H1 (cell line): ENCODE measurements around the gene ALOX5AP. TPM values are rescaled to one million over a fixed set of nuclear protein-coding genes. Genes with fewer than 3 reads are reported as not detected.

Source experiments
- CTCF ChIA-PET: fragments of 300-600 bp; sonication (Branson Sonifier 250); formaldehyde crosslinking; loops from one replicate; lab custom pipeline; 2021; ENCODE audit not compliant: partially characterized antibody; lab: Charles Lee
- POLR2A ChIA-PET: fragments of 300-600 bp; sonication (Branson Sonifier 250); formaldehyde crosslinking; loops from one replicate; lab custom pipeline; 2021; ENCODE audit warnings: inconsistent platforms; ENCODE audit not compliant: partially characterized antibody; lab: Charles Lee
- DNase-seq, 2 experiments: peaks; one replicate each; pipeline versions ENCODE4 v3.0.0 to v3.0.0-alpha.2; 2010 to 2022; ENCODE audit warnings: low spot score in 2 of 2, low read depth in 1 of 2, mixed read lengths in 1 of 2
- FAIRE-seq: peaks from 2 replicates; lab custom pipeline; 2011; peaks lifted over from hg19 to GRCh38; lab: Jason Lieb, UNC
- H2AFZ ChIP-seq: 2 replicates; pipeline ENCODE4 v1.8.1; 2012; ENCODE audit warnings: low read length, inconsistent platforms
- H2AK5ac ChIP-seq: 2 replicates; pipeline ENCODE4 v1.6.1; 2013; ENCODE audit warnings: low read depth, low read length
- H2BK120ac ChIP-seq: replicated peaks from 2 replicates; pipeline ENCODE3; 2013; ENCODE audit warnings: low read depth, low read length, inconsistent platforms
- H2BK12ac ChIP-seq: 2 replicates; pipeline ENCODE4 v1.6.1; 2013; ENCODE audit warnings: low read depth, low read length
- H2BK15ac ChIP-seq: 2 replicates; pipeline ENCODE4 v1.6.1; 2013; ENCODE audit warnings: low read length
- H2BK20ac ChIP-seq: 2 replicates; pipeline ENCODE4 v1.6.1; 2013; ENCODE audit warnings: low read length
- H2BK5ac ChIP-seq: 2 replicates; pipeline ENCODE4 v1.6.1; 2013; ENCODE audit warnings: low read depth, low read length
- H3K14ac ChIP-seq: 2 replicates; pipeline ENCODE4 v1.6.1; 2013; ENCODE audit warnings: inconsistent platforms; ENCODE audit not compliant: insufficient read length
- H3K18ac ChIP-seq: 2 replicates; pipeline ENCODE4 v1.6.1; 2013; ENCODE audit warnings: low read length; ENCODE audit errors: extremely low read depth
- H3K23ac ChIP-seq: 2 replicates; pipeline ENCODE4 v1.6.1; 2013; ENCODE audit warnings: inconsistent platforms; ENCODE audit not compliant: insufficient read length
- H3K23me2 ChIP-seq: 2 replicates; pipeline ENCODE4 v1.6.1; 2013; ENCODE audit warnings: low read depth, low read length
- H3K27ac ChIP-seq: 2 replicates; pipeline ENCODE4 v1.6.1; 2011; ENCODE audit warnings: low read depth, low read length, inconsistent platforms
- H3K27me3 ChIP-seq, 4 experiments: replicated peaks in 1 of 4; 1 replicate in 1 of 4; 2 replicates in 3 of 4; pipeline versions ENCODE4 v1.6.1 to v1.8.1; 2011 to 2013; ENCODE audit warnings: low read length in 3 of 4, mild to moderate bottlenecking in 3 of 4, inconsistent platforms in 2 of 4, mixed read lengths in 2 of 4, moderate library complexity in 1 of 4; ENCODE audit not compliant: control insufficient read depth in 3 of 4, insufficient read depth in 3 of 4; ENCODE audit errors: extremely low read depth in 1 of 4
- H3K36me3 ChIP-seq, 4 experiments: 2 replicates each; pipeline versions ENCODE4 v1.6.1 to v1.8.1; 2011 to 2013; ENCODE audit warnings: mild to moderate bottlenecking in 4 of 4, low read length in 3 of 4, moderate library complexity in 2 of 4, control low read depth in 1 of 4, inconsistent platforms in 1 of 4; ENCODE audit not compliant: insufficient read depth in 4 of 4, control insufficient read depth in 2 of 4
- H3K4ac ChIP-seq: replicated peaks from 2 replicates; pipeline ENCODE3; 2013; ENCODE audit warnings: low read length, low read depth, mixed read lengths, inconsistent platforms; ENCODE audit not compliant: insufficient read length
- H3K4me1 ChIP-seq, 4 experiments: replicated peaks in 1 of 4; 1 replicate in 1 of 4; 2 replicates in 3 of 4; pipeline versions ENCODE4 v1.6.1 to v1.8.1; 2011 to 2013; ENCODE audit warnings: low read length in 3 of 4, inconsistent platforms in 2 of 4, mixed read lengths in 1 of 4; ENCODE audit not compliant: insufficient read depth in 4 of 4, control insufficient read depth in 3 of 4
- H3K4me2 ChIP-seq, 2 experiments: 2 replicates each; pipeline versions ENCODE4 v1.6.1 to v1.8.1; 2011 to 2013; ENCODE audit warnings: low read depth in 2 of 2, low read length in 2 of 2, control low read depth in 1 of 2, inconsistent platforms in 1 of 2, mild to moderate bottlenecking in 1 of 2; ENCODE audit not compliant: insufficient read depth in 1 of 2
- H3K4me3 ChIP-seq, 4 experiments: fragments of 200-600, 300-600 bp in 1 of 4; sonication (generic), shearing (Covaris generic), sonication (Bioruptor Twin) in 1 of 4; 2 replicates each; pipeline versions ENCODE4 v1.5.1 to v1.8.1; 2011 to 2016; ENCODE audit warnings: low read length in 4 of 4, low read depth in 3 of 4, control low read depth in 2 of 4, inconsistent platforms in 2 of 4, mild to moderate bottlenecking in 2 of 4, mixed read lengths in 1 of 4, moderate library complexity in 1 of 4; ENCODE audit not compliant: insufficient read depth in 2 of 4; ENCODE audit errors: extremely low read depth in 1 of 4
- H3K56ac ChIP-seq: replicated peaks from 2 replicates; pipeline ENCODE3; 2013; ENCODE audit warnings: low read depth, mild to moderate bottlenecking, mixed read lengths, low read length, inconsistent platforms; ENCODE audit not compliant: insufficient read length
- H3K79me1 ChIP-seq: 2 replicates; pipeline ENCODE4 v1.6.1; 2013; ENCODE audit warnings: low read depth, low read length, control low read depth
- H3K79me2 ChIP-seq, 2 experiments: 2 replicates each; pipeline versions ENCODE4 v1.6.1 to v1.8.1; 2012 to 2013; ENCODE audit warnings: low read length in 2 of 2, mild to moderate bottlenecking in 2 of 2, inconsistent platforms in 1 of 2; ENCODE audit not compliant: insufficient read depth in 2 of 2, control insufficient read depth in 1 of 2
- H3K9ac ChIP-seq, 4 experiments: replicated peaks in 1 of 4; 1 replicate in 1 of 4; 2 replicates in 3 of 4; pipeline versions ENCODE4 v1.6.1 to v1.8.1; 2011 to 2013; ENCODE audit warnings: low read depth in 3 of 4, low read length in 3 of 4, control low read depth in 2 of 4, mild to moderate bottlenecking in 2 of 4, moderate library complexity in 2 of 4, inconsistent platforms in 1 of 4; ENCODE audit errors: extremely low read depth in 1 of 4
- H3K9me3 ChIP-seq, 2 experiments: 2 replicates each; pipeline versions ENCODE4 v1.6.1 to v1.8.1; 2012 to 2013; ENCODE audit warnings: mild to moderate bottlenecking in 2 of 2, moderate library complexity in 2 of 2, control low read depth in 1 of 2, inconsistent platforms in 1 of 2, low read depth in 1 of 2, low read length in 1 of 2, mixed read lengths in 1 of 2; ENCODE audit not compliant: insufficient read depth in 2 of 2
- H4K20me1 ChIP-seq, 2 experiments: replicated peaks in 1 of 2; 2 replicates each; pipeline versions ENCODE3 to v1.8.1; 2011 to 2013; ENCODE audit warnings: inconsistent platforms in 2 of 2, low read length in 2 of 2, mild to moderate bottlenecking in 1 of 2; ENCODE audit not compliant: insufficient read depth in 2 of 2, control insufficient read depth in 1 of 2
- H4K5ac ChIP-seq: 2 replicates; pipeline ENCODE4 v1.6.1; 2013; ENCODE audit warnings: low read length, low read depth, mixed read lengths, inconsistent platforms; ENCODE audit not compliant: insufficient read length
- H4K8ac ChIP-seq: 2 replicates; pipeline ENCODE4 v1.8.0; 2013; ENCODE audit warnings: mild to moderate bottlenecking, moderate library complexity, low read length, inconsistent platforms; ENCODE audit not compliant: insufficient read depth; ENCODE audit errors: extremely low read depth
- H4K91ac ChIP-seq: replicated peaks from 2 replicates; pipeline ENCODE3; 2013; ENCODE audit warnings: low read length, mixed read lengths, inconsistent platforms; ENCODE audit not compliant: insufficient read length
- GABPA ChIP-seq: IDR thresholded peaks from 2 replicates; pipeline ENCODE4 v1.6.1; 2011; ENCODE audit warnings: mild to moderate bottlenecking, low read length, moderate library complexity, borderline replicate concordance; ENCODE audit not compliant: insufficient read depth
- NRF1 ChIP-seq: IDR thresholded peaks from 2 replicates; pipeline ENCODE4 v1.6.1; 2011; ENCODE audit warnings: mild to moderate bottlenecking, low read depth, low read length, improper control_type of control experiment
- WGBS, 2 experiments: shearing (Covaris generic) in 1 of 2; methylation state at CpG; one replicate each; pipeline versions ENCODE4 v1.1.6 to v1.1.7; 2013 to 2015; ENCODE audit warnings: low lambda C conversion rate in 2 of 2, mixed read lengths in 2 of 2, inconsistent platforms in 1 of 2, low coverage in 1 of 2, missing lambda C conversion rate in 1 of 2; ENCODE audit not compliant: insufficient replicate concordance in 2 of 2, insufficient coverage in 1 of 2, insufficient read length in 1 of 2; ENCODE audit errors: extremely low coverage in 1 of 2, missing lambda C conversion rate in 1 of 2; 5-methylcytosine and 5-hydroxymethylcytosine counted together
- polyA plus RNA-seq, 7 experiments: library from polyadenylated mRNA; depleted of rRNA in 3 of 7; stranded (reverse) in 5 of 7; unstranded in 2 of 7; fragments of >200 nt in 5 of 7; fragments of 200-250 nt in 2 of 7; gene quantifications; 1 replicate in 5 of 7; 2 replicates in 1 of 7; 4 replicates in 1 of 7; pipeline versions ENCODE4 v1.2.1 to v1.2.3, GENCODE V29; 2011 to 2013; ENCODE audit warnings: missing spikeins in 2 of 7, mixed read lengths in 2 of 7
- total RNA-seq: library from RNA; stranded (reverse); fragmentation: NEBNext Ultra II Directional; extraction: Animal tissue kit (Norgen Biotek cat#: 25700); gene quantifications from 2 replicates; pipeline ENCODE4 v1.2.1, GENCODE V29; 2021
- TF ChIP-seq, protein P1 (sequence below): IDR thresholded peaks from 2 replicates; pipeline ENCODE4 v1.6.1; 2012; ENCODE audit warnings: inconsistent platforms

The ALOX5AP gene
- total and polyA plus RNA-seq, 2 of the 8 experiments (the other 6 are each of a cell fraction or from before 2014, with no cell fraction given): not detected

DNA sequence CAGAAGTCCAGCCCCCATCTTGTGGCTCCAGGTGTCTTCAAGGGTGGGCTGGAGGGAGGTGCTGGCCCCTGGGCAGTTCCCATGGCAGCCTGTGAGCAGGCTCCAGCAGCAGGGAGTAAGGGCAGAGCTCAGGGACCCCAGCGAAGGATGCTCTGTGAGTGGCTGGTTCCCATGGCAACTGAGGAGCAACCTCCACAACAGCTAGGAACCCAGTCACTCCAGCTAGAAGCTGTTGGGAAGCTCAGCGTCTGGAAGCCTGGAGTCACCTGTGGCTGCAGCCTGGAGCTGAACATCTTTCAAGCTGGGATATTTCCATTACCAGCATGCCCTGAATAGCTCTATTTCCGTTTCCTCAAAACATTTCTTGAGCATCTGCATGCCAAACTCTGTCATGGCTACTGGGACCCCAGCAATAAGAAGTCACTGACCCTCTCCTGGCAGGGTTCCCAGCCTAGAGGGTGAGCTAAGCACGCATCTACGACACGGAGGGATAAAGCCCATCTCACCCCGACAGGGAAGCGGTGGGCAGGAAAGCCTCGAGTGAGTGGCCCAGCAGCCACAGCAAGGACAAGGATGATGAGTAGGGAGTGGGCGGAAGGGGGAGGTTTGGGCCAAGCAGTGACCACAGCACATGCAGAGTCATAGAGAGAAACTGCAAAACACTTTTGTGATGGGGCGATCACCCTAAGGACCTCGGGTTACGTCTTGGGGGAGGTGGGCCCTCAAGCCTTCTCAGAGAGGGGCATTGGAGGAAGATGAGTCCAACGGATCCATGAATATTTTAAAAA is 52.6 kb downstream of the ALOX5AP start:
- H3K4me3 ChIP-seq: no peak overlapping the region
- POLR2A ChIA-PET: interaction anchor here (0.6 kb wide), 1 partner anchor 419 kb away, joined by 3 read pairs; no protein-coding TSS in a partner anchor
- no peak overlapping the region for H2BK5ac ChIP-seq
- no peak overlapping the region for H2AFZ ChIP-seq
- TF ChIP-seq NRF1 (no peak), GABPA (no peak)
- TF ChIP-seq, protein P1, sequence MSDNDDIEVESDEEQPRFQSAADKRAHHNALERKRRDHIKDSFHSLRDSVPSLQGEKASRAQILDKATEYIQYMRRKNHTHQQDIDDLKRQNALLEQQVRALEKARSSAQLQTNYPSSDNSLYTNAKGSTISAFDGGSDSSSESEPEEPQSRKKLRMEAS: no peak
- H3K23ac ChIP-seq: no peak overlapping the region
- H3K27me3 ChIP-seq: 0 out of 7 replicates have a peak, but pooled peaks cover 0 to 2% (median 0%) of the 10 kb centered on the region in 4 experiments
- H2BK15ac ChIP-seq: no peak overlapping the region
- no peak overlapping the region for H4K91ac ChIP-seq
- no peaks in the 10 kb centered on the region for H4K20me1 ChIP-seq
- H3K9me3 ChIP-seq: no peaks in the 10 kb centered on the region
- H3K79me2 ChIP-seq: no peaks in the 10 kb centered on the region
- no peak overlapping the region for H4K5ac ChIP-seq
- H3K27ac ChIP-seq: no peak overlapping the region
- no peak overlapping the region for H2BK120ac ChIP-seq
- no peak overlapping the region for H2BK12ac ChIP-seq
- H3K4me1 ChIP-seq: peaks cover 0 to 3% (median under 1%) of the 10 kb centered on the region in 4 experiments; a peak in 2 of 7 replicates
- no peak overlapping the region for H4K8ac ChIP-seq
- H3K18ac ChIP-seq: no peak overlapping the region
- H3K4ac ChIP-seq: no peak overlapping the region
- no peak for DNase-seq
- no peak for FAIRE-seq
- 87% methylated on average over 14 of the region's 14 CpGs; no CpG with 5 or more reads in 1 of the 2 experiments for WGBS, 2 experiments
- no peaks in the 10 kb centered on the region for H3K79me1 ChIP-seq
- H3K23me2 ChIP-seq: no peaks in the 10 kb centered on the region; the same call in 1 of the 2 replicates
- no peak overlapping the region for H3K56ac ChIP-seq
- no peak overlapping the region for H3K14ac ChIP-seq
- H2BK20ac ChIP-seq: no peak overlapping the region
- no peak overlapping the region for H3K9ac ChIP-seq
- no peak overlapping the region for H2AK5ac ChIP-seq
- H3K36me3 ChIP-seq: no peaks in the 10 kb centered on the region
- CTCF ChIA-PET: interaction anchor here (0.9 to 1.6 kb wide), 5 partner anchors 9 to 257 kb away, joined by 3 to 4 read pairs (median 3); no protein-coding TSS in a partner anchor
- no peak overlapping the region for H3K4me2 ChIP-seq
